Ascending aorta (tissue), 2 donors: ENCODE results near the gene CADM3. TPM values are rescaled to one million over a fixed set of nuclear protein-coding genes. Genes with fewer than 3 reads are reported as not detected.

Experiments
- DNase-seq, 2 donors: peaks; one replicate each; pipeline ENCODE4 v3.0.0-alpha.2; 2019; ENCODE audit warnings: low spot score in 2 of 2
- H3K27ac ChIP-seq, 2 donors: fragments of 200-600 bp; sonication (generic); one replicate each; pipeline ENCODE4 v1.5.1; 2016 to 2017; ENCODE audit warnings: mild to moderate bottlenecking in 1 of 2
- H3K27me3 ChIP-seq: fragments of 200-600 bp; sonication (generic); one replicate; pipeline ENCODE4 v1.5.1; 2017
- H3K36me3 ChIP-seq, 2 donors: fragments of 200-600 bp; sonication (generic); one replicate each; pipeline ENCODE4 v1.5.1; 2016
- H3K4me1 ChIP-seq, 2 donors: fragments of 200-600 bp; sonication (generic); one replicate each; pipeline ENCODE4 v1.5.1; 2016 to 2017; ENCODE audit warnings: mild to moderate bottlenecking in 1 of 2
- H3K4me3 ChIP-seq, 2 donors: fragments of 200-600 bp; sonication (generic); one replicate each; pipeline ENCODE4 v1.5.1; 2016 to 2017; ENCODE audit warnings: mild to moderate bottlenecking in 1 of 2
- H3K9me3 ChIP-seq, 2 donors: fragments of 200-600 bp; sonication (generic); one replicate each; pipeline ENCODE4 v1.5.1; 2016
- CTCF ChIP-seq, 3 experiments: fragments of 200-600 bp in 2 of 3; fragments of 450-650 bp in 1 of 3; sonication (generic) in 2 of 3; IDR thresholded peaks; one replicate each; pipeline ENCODE4 v1.5.1; 2016 to 2019; ENCODE audit warnings: antibody characterized with exemption in 3 of 3, mild to moderate bottlenecking in 1 of 3, moderate library complexity in 1 of 3
- intact Hi-C: fragments of 100-400 bp; cut with DNase I; formaldehyde crosslinking; loops from one replicate; pipeline ENCODE4 v1.15.1; 2023
- total RNA-seq: library from RNA; depleted of rRNA; stranded (reverse); fragments of >200 nt; gene quantifications from one replicate; pipeline ENCODE4 v1.1.0, GENCODE V29; 2016

CADM3 gene
- total RNA-seq: 7.0 TPM

- H3K9me3 ChIP-seq: no peaks in the 10 kb centered on the region
- DNase-seq: no peak
- no peaks in the 10 kb centered on the region for H3K36me3 ChIP-seq
- no peak for TF ChIP-seq CTCF (IDR thresholded peaks at IDR 0.05)
- intact Hi-C loops: no loop called here
- H3K4me3 ChIP-seq: peak within 1 kb of the TSS in 1 of 2 donors; percentile 43
- H3K4me1 ChIP-seq: no peaks in the 10 kb centered on the region
- H3K27ac ChIP-seq: no peak within 1 kb of the TSS
- H3K27me3 ChIP-seq: peaks cover 4% of the 10 kb centered on the region
Observed at GRCh38 chr1:159171254-159171687, at the start of gene CADM3. TSS of gene CADM3 (plus strand) at chr1:159171615. CDS start at chr1:159171766, 151 bp downstream.

- Histone ChIP-seq H3K9me3 (no peaks in the 10 kb centered on the region), H3K36me3 (no peaks in the 10 kb centered on the region), H3K4me3 (no peak overlapping the region), H3K27me3 (no peaks in the 10 kb centered on the region), H3K27ac (no peak overlapping the region), H3K4me1 (no peaks in the 10 kb centered on the region)
- no peak for TF ChIP-seq CTCF (IDR thresholded peaks at IDR 0.05)
- intact Hi-C loops: no loop called here
- DNase-seq: no peak
Observed at GRCh38 chr1:159122005-159122621, 49.3 kb upstream of the CADM3 start.

GRCh38 chr1:159123587-159123986, 47.8 kb upstream of the CADM3 start:
- DNase-seq: no peak
- H3K27me3 ChIP-seq: no peaks in the 10 kb centered on the region
- intact Hi-C loops: no loop called here
- no peaks in the 10 kb centered on the region for H3K36me3 ChIP-seq
- no peak overlapping the region for H3K27ac ChIP-seq
- TF ChIP-seq CTCF (IDR thresholded peaks at IDR 0.05): no peak
- H3K9me3 ChIP-seq: no peaks in the 10 kb centered on the region
- no peak overlapping the region for H3K4me3 ChIP-seq
- no peaks in the 10 kb centered on the region for H3K4me1 ChIP-seq

GRCh38 chr1:159132271-159132881, 39.0 kb upstream of the CADM3 start:
- H3K27ac ChIP-seq: no peak overlapping the region
- H3K36me3 ChIP-seq: no peaks in the 10 kb centered on the region
- no peaks in the 10 kb centered on the region for H3K4me1 ChIP-seq
- H3K9me3 ChIP-seq: no peaks in the 10 kb centered on the region
- intact Hi-C loops: no loop called here
- TF ChIP-seq CTCF (IDR thresholded peaks at IDR 0.05): peak; percentile 22 to 65 (median 52)
- no peak for DNase-seq
- H3K27me3 ChIP-seq: no peaks in the 10 kb centered on the region
- H3K4me3 ChIP-seq: no peak overlapping the region

- TF ChIP-seq CTCF (IDR thresholded peaks at IDR 0.05): no peak
- no peaks in the 10 kb centered on the region for H3K36me3 ChIP-seq
- H3K4me3 ChIP-seq: no peak overlapping the region
- no peaks in the 10 kb centered on the region for H3K9me3 ChIP-seq
- DNase-seq: no peak
- H3K27me3 ChIP-seq: no peaks in the 10 kb centered on the region
- H3K27ac ChIP-seq: no peak overlapping the region
- H3K4me1 ChIP-seq: no peaks in the 10 kb centered on the region
- intact Hi-C loops: no loop called here
Observed at GRCh38 chr1:159140474-159140873, 30.9 kb upstream of the CADM3 start.
